ENCODE data around the gene SFR1. TPM values are rescaled to one million over a fixed set of nuclear protein-coding genes. Genes with fewer than 3 reads are reported as not detected.

The SFR1 gene
- total and polyA plus RNA-seq, 2 experiments from 2014 or later = 8.7 to 10.0 TPM

DNA sequence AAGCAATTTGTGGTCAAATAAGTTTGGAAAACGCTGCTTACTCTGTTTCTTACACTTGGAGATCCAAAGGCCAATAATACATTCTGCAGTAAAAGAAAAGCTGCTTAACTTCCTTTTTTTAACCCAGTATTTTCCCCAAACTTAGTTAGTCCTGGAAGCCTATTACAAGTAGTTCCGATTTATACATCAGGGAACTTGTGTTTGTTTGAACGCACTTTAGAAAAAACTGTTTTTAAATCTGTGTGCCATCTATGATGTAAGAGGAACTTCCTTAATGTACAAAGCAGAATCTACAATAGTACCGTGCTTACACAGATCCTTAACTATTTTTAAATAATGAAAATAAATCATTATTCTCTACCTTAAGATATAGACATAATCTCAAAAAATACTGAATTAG lies 23.0 kb downstream of the SFR1 start:
- Histone ChIP-seq H3K27me3 (no peaks in the 10 kb centered on the region), H3K4me3 (no peak overlapping the region), H3K27ac (no peak overlapping the region), H3K9me3 (ENCODE audit: low read depth) (no peaks in the 10 kb centered on the region), H3K36me3 (no peaks in the 10 kb centered on the region), H3K4me1 (ENCODE audit: low read depth) (peaks cover 4% of the 10 kb centered on the region)
- DNase-seq (ENCODE audit: low read depth in 1 of 2, low spot score in 1 of 2) = no peak
- TF ChIP-seq, protein P1, sequence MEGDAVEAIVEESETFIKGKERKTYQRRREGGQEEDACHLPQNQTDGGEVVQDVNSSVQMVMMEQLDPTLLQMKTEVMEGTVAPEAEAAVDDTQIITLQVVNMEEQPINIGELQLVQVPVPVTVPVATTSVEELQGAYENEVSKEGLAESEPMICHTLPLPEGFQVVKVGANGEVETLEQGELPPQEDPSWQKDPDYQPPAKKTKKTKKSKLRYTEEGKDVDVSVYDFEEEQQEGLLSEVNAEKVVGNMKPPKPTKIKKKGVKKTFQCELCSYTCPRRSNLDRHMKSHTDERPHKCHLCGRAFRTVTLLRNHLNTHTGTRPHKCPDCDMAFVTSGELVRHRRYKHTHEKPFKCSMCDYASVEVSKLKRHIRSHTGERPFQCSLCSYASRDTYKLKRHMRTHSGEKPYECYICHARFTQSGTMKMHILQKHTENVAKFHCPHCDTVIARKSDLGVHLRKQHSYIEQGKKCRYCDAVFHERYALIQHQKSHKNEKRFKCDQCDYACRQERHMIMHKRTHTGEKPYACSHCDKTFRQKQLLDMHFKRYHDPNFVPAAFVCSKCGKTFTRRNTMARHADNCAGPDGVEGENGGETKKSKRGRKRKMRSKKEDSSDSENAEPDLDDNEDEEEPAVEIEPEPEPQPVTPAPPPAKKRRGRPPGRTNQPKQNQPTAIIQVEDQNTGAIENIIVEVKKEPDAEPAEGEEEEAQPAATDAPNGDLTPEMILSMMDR (IDR thresholded peaks at IDR 0.05; ENCODE audit: low read depth, low read length) = no peak

GRCh38 chr10:104146882-104147281 lies 24.9 kb downstream of the SFR1 start:
- Histone ChIP-seq H3K27ac (no peak overlapping the region), H3K4me3 (no peak overlapping the region), H3K9me3 (ENCODE audit: low read depth) (no peaks in the 10 kb centered on the region), H3K4me1 (ENCODE audit: low read depth) (peaks cover 3% of the 10 kb centered on the region), H3K36me3 (no peaks in the 10 kb centered on the region), H3K27me3 (no peaks in the 10 kb centered on the region)
- DNase-seq (ENCODE audit: low read depth in 1 of 2, low spot score in 1 of 2) = no peak
- TF ChIP-seq, protein P1 (IDR thresholded peaks at IDR 0.05; ENCODE audit: low read depth, low read length) = no peak

DNA sequence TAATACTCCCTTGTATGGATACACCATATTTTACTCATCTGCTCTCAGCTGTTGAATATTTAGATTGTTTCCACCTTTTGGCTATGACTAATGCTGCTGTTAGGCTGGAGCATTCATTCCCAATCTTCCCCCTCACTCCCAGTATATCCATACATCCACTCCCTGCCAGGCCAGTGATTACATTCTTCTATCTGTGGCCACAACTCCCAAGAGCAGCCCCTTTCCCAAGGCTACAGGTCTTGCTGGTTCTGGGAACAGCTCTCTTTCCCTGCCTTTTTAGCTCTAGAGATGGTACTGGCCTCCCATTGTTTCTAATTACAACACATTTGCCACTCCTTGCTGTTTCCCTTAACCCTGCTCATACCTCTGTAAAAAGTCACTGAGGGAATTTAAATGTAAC lies 28.2 kb downstream of the SFR1 start:
- DNase-seq (ENCODE audit: low read depth in 1 of 2, low spot score in 1 of 2) = no peak
- Histone ChIP-seq H3K36me3 (no peaks in the 10 kb centered on the region), H3K27ac (no peak overlapping the region), H3K4me3 (no peak overlapping the region), H3K27me3 (no peaks in the 10 kb centered on the region), H3K4me1 (ENCODE audit: low read depth) (no peaks in the 10 kb centered on the region), H3K9me3 (ENCODE audit: low read depth) (no peaks in the 10 kb centered on the region)
- TF ChIP-seq, protein P1 (IDR thresholded peaks at IDR 0.05; ENCODE audit: low read depth, low read length) = no peak

- no peak for DNase-seq (ENCODE audit: low read depth in 1 of 2, low spot score in 1 of 2)
- Histone ChIP-seq H3K4me1 (ENCODE audit: low read depth) (no peaks in the 10 kb centered on the region), H3K4me3 (no peak overlapping the region), H3K9me3 (ENCODE audit: low read depth) (no peaks in the 10 kb centered on the region), H3K27ac (no peak overlapping the region), H3K27me3 (no peaks in the 10 kb centered on the region), H3K36me3 (no peaks in the 10 kb centered on the region)
- TF ChIP-seq, protein P1 (IDR thresholded peaks at IDR 0.05; ENCODE audit: low read depth, low read length) = no peak
Observed at GRCh38 chr10:104151737-104152136, 29.8 kb downstream of the SFR1 start.

DNA sequence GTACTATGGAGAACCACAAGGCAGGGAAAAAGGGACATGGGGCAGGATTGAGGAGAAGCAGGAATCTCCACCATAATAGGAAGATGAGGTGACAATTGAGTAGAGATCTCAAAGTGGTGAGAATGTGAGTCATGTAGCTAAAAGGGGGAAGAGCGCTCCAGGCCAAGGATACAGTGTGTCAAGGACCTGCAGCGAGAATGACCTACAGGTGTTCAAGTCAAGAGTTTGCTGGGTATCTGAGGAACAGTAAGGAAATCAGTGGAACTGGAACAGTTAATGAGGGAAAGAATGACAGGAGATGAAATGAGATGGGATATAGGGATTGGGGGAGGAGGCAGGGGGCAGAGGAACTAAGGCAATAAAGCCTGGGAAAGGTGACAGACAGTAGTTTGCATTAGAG lies 33.6 kb downstream of the SFR1 start:
- H3K9me3 ChIP-seq (ENCODE audit: low read depth) = no peaks in the 10 kb centered on the region
- H3K27ac ChIP-seq = no peak overlapping the region
- TF ChIP-seq, protein P1 (IDR thresholded peaks at IDR 0.05; ENCODE audit: low read depth, low read length) = no peak
- H3K4me3 ChIP-seq = no peak overlapping the region
- no peaks in the 10 kb centered on the region for H3K4me1 ChIP-seq (ENCODE audit: low read depth)
- no peaks in the 10 kb centered on the region for H3K27me3 ChIP-seq
- H3K36me3 ChIP-seq = no peaks in the 10 kb centered on the region
- no peak for DNase-seq (ENCODE audit: low read depth in 1 of 2, low spot score in 1 of 2)

Data from cardiac muscle cell (in vitro differentiated cells and primary cell).